Stomach (tissue), 4 donors: ENCODE measurements around the gene CCL7.

ENCODE experiments used
- EP300 ChIP-seq: sonication (generic); formaldehyde crosslinking; IDR thresholded peaks from one replicate; pipeline ENCODE4 v1.6.1; 2017; ENCODE audit warnings: antibody characterized with exemption
- POLR2A ChIP-seq, 4 donors: fragments of 450-650 bp; IDR thresholded peaks; one replicate each; pipeline ENCODE4 v1.6.1; 2016; ENCODE audit warnings: antibody characterized with exemption in 4 of 4, control low read depth in 2 of 4, mild to moderate bottlenecking in 1 of 4, moderate library complexity in 1 of 4
- TF ChIP-seq, protein P1 (sequence below), 7 experiments: fragments of 450-650 bp in 4 of 7; fragments of 200-600 bp in 3 of 7; sonication (generic) in 3 of 7; IDR thresholded peaks; one replicate each; pipeline ENCODE4 v1.5.1; 2016 to 2019; ENCODE audit warnings: antibody characterized with exemption in 7 of 7, control low read depth in 2 of 7, mild to moderate bottlenecking in 1 of 7

DNA sequence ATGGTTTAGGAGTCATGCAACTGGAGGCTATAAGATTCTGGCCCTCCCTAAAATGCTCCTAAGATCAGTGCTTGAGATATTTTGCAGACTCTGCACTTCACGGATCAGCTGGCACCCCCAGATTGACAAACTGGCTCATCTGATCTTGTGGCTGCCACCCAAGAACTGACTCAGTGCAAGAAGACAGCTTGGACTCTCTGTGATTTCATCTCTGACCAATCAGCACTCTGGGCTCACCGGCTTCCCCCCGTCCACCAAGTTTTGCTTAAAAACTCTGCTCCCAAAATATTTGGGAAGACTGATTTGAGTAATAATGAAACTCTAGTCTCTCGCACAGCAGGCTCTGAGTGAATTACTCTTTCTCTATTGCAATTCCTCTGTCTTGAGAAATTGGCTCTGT, 41.2 kb upstream of the CCL7 start:
- TF ChIP-seq POLR2A (IDR thresholded peaks at IDR 0.05) (no peak), EP300 (no peak)
- TF ChIP-seq, protein P1, sequence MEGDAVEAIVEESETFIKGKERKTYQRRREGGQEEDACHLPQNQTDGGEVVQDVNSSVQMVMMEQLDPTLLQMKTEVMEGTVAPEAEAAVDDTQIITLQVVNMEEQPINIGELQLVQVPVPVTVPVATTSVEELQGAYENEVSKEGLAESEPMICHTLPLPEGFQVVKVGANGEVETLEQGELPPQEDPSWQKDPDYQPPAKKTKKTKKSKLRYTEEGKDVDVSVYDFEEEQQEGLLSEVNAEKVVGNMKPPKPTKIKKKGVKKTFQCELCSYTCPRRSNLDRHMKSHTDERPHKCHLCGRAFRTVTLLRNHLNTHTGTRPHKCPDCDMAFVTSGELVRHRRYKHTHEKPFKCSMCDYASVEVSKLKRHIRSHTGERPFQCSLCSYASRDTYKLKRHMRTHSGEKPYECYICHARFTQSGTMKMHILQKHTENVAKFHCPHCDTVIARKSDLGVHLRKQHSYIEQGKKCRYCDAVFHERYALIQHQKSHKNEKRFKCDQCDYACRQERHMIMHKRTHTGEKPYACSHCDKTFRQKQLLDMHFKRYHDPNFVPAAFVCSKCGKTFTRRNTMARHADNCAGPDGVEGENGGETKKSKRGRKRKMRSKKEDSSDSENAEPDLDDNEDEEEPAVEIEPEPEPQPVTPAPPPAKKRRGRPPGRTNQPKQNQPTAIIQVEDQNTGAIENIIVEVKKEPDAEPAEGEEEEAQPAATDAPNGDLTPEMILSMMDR (IDR thresholded peaks at IDR 0.05), result no peak
